ENCODE measurements around the gene DIAPH2. TPM values are rescaled to one million over a fixed set of nuclear protein-coding genes. Genes with fewer than 3 reads are reported as not detected.

DIAPH2 gene
- 10 to 100 TPM; 11.1 to 26.5 (median 18.7) TPM for total RNA-seq

DNA sequence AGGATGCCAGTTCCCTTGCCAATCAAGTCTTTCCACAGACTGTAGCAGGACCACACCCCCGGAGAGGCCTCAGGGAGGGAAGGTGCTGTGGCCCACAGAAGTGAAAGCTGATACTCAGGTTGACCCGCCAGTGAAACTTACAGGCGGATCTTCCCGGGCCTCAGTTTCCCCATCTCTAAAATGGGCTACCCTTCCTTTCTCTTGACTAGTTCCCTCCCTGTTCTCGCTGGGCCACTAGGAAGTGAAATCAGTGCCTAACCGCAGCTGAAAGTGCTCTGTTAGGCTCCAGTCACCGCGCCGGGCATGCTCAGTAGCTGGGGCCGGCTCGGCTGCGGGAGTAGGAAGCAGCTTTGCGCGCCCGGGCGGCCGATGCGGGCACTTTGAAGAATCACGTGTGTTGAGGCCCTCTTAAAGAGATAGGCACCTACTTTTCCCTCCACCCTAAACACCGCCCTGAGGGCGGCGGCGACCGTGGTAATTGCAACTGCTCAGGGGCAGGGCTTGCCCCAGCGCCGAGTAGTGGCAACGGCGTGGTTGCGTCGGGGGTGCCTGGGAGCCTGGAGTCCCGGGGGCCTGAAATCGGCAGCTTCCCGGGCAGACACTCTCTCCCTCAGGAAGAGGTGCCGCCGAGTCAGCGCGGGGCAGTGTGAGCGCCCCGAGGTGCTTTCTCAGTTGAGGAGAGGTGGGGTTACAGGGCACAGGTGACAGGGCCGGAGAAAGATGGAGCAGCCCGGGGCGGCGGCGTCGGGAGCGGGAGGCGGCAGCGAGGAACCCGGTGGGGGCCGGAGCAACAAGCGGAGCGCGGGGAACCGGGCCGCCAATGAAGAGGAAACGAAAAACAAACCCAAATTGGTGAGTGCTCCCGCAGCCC is at the start of gene DIAPH2:
Gene DIAPH2, plus strand, starts transcription at position 504 of the 871 bp plus-strand sequence.
- peak in 1 of 2 donors; percentile 33 for TF ChIP-seq POLR2A (IDR thresholded peaks at IDR 0.05)
- TF ChIP-seq, protein P1, sequence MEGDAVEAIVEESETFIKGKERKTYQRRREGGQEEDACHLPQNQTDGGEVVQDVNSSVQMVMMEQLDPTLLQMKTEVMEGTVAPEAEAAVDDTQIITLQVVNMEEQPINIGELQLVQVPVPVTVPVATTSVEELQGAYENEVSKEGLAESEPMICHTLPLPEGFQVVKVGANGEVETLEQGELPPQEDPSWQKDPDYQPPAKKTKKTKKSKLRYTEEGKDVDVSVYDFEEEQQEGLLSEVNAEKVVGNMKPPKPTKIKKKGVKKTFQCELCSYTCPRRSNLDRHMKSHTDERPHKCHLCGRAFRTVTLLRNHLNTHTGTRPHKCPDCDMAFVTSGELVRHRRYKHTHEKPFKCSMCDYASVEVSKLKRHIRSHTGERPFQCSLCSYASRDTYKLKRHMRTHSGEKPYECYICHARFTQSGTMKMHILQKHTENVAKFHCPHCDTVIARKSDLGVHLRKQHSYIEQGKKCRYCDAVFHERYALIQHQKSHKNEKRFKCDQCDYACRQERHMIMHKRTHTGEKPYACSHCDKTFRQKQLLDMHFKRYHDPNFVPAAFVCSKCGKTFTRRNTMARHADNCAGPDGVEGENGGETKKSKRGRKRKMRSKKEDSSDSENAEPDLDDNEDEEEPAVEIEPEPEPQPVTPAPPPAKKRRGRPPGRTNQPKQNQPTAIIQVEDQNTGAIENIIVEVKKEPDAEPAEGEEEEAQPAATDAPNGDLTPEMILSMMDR (IDR thresholded peaks at IDR 0.05) = peak in 2 of 6 experiments; percentile 9 to 18
- peak within 1 kb of the TSS; percentile 33 to 73 (median 35) for H3K4me3 ChIP-seq (replicated peaks in 1 of 3)
- intact Hi-C loops (cut with DNase I) = no loop called here
- H3K4me1 ChIP-seq = no peaks in the 10 kb centered on the region
- H3K27ac ChIP-seq = peak within 1 kb of the TSS in 2 of 3 donors; percentile 36 to 58
- DNase-seq = peak; percentile 60 to 64
- H3K9me3 ChIP-seq = no peaks in the 10 kb centered on the region
- H3K36me3 ChIP-seq = no peaks in the 10 kb centered on the region
- no peaks in the 10 kb centered on the region for H3K27me3 ChIP-seq
- 2% methylated on average over 26 to 32 of the region's 57 CpGs for WGBS, 2 donors

GRCh38 chrX:96650023-96650422 is 34.6 kb upstream of the DIAPH2 start:
- Histone ChIP-seq H3K4me1 (no peaks in the 10 kb centered on the region), H3K36me3 (no peaks in the 10 kb centered on the region), H3K4me3 (replicated peaks in 1 of 3) (no peak overlapping the region), H3K27me3 (no peaks in the 10 kb centered on the region), H3K9me3 (no peaks in the 10 kb centered on the region), H3K27ac (no peak overlapping the region)
- TF ChIP-seq POLR2A (IDR thresholded peaks at IDR 0.05) = no peak
- TF ChIP-seq, protein P1 (IDR thresholded peaks at IDR 0.05) = no peak
- 88 to 94% methylated on average over 2 of the region's 2 CpGs for WGBS, 2 donors
- no peak for DNase-seq
- intact Hi-C loops (cut with DNase I) = no loop called here

- no peaks in the 10 kb centered on the region for H3K9me3 ChIP-seq
- H3K4me3 ChIP-seq (replicated peaks in 1 of 3) = no peak overlapping the region
- DNase-seq = no peak
- no peaks in the 10 kb centered on the region for H3K36me3 ChIP-seq
- TF ChIP-seq, protein P1 (IDR thresholded peaks at IDR 0.05) = no peak
- TF ChIP-seq POLR2A (IDR thresholded peaks at IDR 0.05) = no peak
- no peaks in the 10 kb centered on the region for H3K4me1 ChIP-seq
- intact Hi-C loops (cut with DNase I) = no loop called here
- WGBS, 2 donors = 79 to 90% methylated on average over 6 to 12 of the region's 20 CpGs
- no peaks in the 10 kb centered on the region for H3K27me3 ChIP-seq
- H3K27ac ChIP-seq = no peak overlapping the region
These were observed 28.6 kb upstream of the DIAPH2 start for GRCh38 chrX:96655947-96656623.

GRCh38 chrX:96682516-96682915 is 2.1 kb upstream of the DIAPH2 start:
- no peaks in the 10 kb centered on the region for H3K36me3 ChIP-seq
- H3K4me1 ChIP-seq = no peaks in the 10 kb centered on the region
- DNase-seq = no peak
- H3K27ac ChIP-seq = no peak overlapping the region
- H3K27me3 ChIP-seq = no peaks in the 10 kb centered on the region
- no peak for TF ChIP-seq POLR2A (IDR thresholded peaks at IDR 0.05)
- TF ChIP-seq, protein P1 (IDR thresholded peaks at IDR 0.05) = no peak
- no peak overlapping the region for H3K4me3 ChIP-seq (replicated peaks in 1 of 3)
- WGBS, 2 donors = 99 to 100% methylated on average over 4 of the region's 4 CpGs
- intact Hi-C loops (cut with DNase I) = no loop called here
- H3K9me3 ChIP-seq = no peaks in the 10 kb centered on the region

DNA sequence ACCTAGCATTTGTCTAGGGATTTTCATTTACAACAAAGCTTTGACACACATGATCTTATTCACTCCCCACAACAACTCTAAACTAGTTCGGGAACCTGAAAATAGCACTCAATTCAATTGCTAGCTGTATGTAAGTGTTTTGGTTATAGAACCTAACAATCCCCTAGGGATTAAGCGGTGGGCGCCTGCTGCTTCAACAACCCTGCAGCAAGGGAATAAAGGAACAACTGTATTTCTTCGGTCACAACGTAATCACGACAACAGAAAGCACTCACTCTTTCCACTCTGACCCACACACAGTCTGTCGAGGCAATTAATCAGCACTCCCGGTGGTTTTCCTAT is 674 bp upstream of the DIAPH2 start:
- no peaks in the 10 kb centered on the region for H3K4me1 ChIP-seq
- TF ChIP-seq POLR2A (IDR thresholded peaks at IDR 0.05) = no peak
- TF ChIP-seq, protein P1 (IDR thresholded peaks at IDR 0.05) = no peak
- H3K27me3 ChIP-seq = no peaks in the 10 kb centered on the region
- intact Hi-C loops (cut with DNase I) = no loop called here
- H3K4me3 ChIP-seq (replicated peaks in 1 of 3) = peak overlapping the region in 1 of 3 donors; percentile 35
- no peaks in the 10 kb centered on the region for H3K9me3 ChIP-seq
- WGBS, 2 donors = 35 to 41% methylated on average over 8 of the region's 8 CpGs
- peak in 1 of 2 donors; percentile 1 for DNase-seq
- no peak overlapping the region for H3K27ac ChIP-seq
- H3K36me3 ChIP-seq = no peaks in the 10 kb centered on the region
